Stimulated activated CD8-positive, alpha-beta memory T cell treated with anti-CD3 and anti-CD28 coated beads, Interleukin-15, amount 100 ng/mL, for 1 hour (primary cell): ENCODE results near the gene YARS1.
A peak's percentile ranks its signal among the peaks of the same experiment; 100 is the strongest.

Experiments used
- DNase-seq: peaks from one replicate; pipeline ENCODE4 v3.0.0-alpha.2; 2020; ENCODE audit warnings: low read depth

The YARS1 gene

DNA sequence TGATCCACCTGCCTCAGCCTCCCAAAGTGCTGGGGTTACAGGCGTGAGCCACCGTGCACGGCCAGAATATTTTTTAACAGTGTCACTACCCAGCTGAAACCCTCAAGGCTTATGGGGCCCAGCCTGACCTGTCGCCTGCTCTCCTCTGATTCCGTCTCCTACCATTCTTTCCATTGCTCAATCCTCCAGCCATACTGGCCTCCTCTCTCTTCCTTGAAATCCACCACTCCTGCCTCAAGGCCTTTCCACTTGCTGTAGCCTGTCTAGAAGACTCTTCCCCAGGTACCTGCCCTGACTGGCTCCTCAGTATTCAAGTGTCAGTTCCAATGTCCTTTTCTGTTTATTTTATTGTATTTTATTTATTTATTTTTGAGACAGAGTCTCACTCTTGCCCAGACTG lies 53.9 kb downstream of the YARS1 start:
- no peak for DNase-seq

DNA sequence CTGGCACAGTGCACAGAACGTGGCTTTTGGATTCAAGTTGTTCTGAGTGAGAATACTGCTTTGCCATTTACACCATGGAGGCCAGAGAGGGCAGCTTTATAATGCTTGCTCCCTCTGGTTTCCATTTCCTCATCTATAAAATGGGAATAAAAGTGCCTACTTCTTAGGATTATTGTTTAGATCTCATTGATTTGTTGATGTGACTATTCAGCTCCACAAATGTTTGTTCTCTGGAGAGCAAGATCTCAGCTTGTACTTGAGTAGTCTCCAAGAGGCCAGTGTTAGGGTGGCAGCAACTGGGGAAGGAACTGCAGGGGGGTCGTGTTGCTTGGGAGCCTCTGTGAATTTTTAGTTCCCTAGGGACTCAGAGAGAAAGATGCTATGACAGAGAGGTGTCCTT lies 55.2 kb downstream of the YARS1 start:
- no peak for DNase-seq

DNA sequence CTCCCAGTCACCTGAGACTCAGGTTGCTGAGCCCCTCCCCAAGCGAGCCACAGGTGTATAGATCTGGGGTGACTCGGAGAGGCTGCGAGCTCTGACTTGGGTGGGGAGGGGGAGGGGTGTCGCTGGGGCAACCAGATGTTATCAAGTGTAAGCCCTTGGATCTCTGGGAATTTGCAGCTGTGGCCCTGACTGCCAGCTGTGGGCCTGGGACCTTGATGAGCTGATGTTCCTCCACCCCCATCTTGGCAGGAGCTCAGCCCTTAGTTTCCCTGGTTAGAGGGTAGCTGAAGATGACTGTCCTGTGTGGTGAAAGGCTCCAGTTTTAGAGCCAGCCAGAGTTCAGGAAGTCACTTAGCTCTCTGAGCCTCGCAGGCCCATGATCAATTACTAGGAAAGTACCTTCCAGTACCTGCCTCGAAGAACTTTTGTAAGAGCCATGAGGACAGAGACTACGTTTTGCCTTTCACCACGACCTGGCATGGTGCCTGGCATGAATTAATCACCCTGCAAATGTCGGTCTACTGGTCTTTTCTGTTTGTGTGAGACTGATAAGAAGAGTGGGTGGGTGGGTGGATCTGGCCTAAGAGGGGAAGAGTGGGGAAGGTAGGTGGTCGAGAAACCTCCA lies 55.8 kb downstream of the YARS1 start:
- DNase-seq = no peak

DNA sequence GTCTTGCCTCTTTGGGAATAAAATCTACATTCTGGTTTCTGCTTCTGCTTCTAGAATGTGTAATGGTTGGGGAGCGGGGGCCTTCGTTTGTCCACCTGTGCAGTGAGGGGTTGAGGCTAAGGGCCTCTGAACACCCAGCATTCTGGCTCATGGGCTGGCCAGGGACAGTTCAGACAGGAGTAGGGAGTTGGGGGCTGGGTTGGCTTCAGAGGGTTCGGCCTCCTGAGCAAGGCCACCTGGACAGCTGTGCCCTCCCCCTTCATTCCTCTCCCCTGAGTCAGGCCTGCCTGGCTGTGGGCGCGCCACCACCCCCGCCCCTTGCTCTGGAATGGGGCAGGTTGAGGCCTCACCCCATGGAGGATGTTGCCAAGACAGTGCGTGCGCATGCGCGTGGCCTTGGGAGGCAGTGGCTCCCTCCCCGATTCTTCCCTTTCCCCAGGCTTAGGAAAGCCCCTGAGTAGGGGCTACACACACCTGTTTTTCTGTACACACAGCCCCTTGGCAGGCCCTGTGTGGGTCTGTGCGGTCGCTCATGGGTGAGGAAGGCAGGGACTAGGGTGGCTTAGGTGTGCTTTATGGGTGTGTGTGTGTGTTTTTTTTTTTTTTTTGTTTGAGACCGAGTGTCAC lies 57.0 kb downstream of the YARS1 start:
- DNase-seq = no peak

DNA sequence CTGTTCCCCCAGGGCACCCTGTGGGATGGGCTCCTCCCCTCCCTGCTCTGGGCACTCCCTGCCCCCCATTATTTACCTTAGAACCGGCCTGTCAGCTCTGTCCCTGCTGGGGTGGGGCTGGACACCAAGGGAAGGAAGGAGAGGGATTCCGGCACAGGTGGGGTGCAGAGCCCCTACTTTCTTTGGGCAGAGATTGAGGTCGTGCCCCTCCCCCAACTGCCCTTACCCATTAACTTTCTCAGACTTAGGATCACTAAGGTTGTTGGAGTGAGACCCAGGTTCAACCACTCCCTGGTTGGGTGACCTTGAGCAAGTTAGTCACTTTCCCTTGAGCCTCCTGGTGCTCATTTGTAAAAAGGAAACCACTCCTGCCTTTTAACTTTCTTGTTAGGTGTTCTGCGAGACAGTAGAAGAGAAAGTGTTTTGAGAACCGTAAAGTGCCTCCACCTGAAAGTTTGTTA lies 57.6 kb downstream of the YARS1 start:
- no peak for DNase-seq

DNA sequence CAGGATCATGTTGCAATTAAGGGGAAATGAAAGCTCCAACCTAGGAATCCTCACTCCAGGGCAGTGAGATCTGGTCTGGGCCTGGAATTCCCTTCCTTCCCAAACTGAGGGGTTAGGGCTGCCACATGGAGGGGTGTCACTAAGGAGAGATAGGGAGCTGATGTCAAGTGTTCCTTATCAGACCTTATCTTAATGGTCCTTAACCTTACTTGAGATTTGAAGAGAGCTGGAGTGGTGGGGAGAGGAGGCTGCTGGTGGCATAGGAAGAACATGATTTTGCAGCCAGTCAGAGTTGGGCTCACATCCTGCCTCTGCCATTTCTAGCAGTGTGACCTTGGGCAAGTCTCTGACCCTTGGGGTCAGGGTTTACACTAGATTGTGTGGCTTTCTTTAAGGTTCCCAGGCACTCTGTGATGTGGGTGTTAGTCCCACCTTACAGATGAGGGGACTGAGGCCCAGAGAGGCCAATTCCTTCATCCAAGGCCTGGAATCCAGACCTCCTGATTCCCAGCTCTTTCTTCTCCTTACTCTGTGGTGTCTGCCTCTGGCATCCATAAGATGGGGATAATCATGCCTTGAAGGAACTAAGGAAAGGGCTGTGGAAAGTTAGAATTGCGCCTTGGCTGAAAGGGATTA lies 58.2 kb downstream of the YARS1 start:
- DNase-seq = no peak

DNA sequence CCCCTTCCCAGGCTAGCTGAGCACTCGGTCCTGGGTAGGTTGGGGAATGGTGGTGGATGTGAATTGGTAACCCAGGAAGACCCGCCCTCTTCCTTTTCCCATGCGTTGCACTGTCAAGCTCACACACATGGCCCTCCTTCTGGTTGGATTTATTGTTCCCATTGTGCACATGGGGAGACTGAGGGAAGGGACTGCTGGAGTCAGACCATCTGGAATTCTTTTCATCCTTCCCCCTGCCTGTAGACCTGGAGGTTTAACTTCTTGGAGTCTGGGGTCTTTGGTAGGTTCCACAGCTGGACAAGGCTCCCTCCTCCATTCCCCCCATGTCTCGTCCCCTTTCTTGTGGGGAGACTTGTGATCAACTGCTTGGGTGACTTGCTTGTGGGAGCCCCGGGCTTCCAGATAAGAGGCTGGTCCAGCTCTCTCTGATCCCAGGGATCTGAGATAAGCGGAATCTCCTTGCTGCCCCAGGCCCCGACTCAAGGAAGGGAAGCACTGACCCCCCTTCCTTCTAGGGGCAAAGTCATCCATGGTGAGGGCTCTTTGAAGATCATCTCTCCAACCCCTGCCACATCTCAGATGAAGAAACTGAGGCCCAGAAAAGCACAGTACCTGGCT lies 58.9 kb downstream of the YARS1 start:
- DNase-seq = no peak

DNA sequence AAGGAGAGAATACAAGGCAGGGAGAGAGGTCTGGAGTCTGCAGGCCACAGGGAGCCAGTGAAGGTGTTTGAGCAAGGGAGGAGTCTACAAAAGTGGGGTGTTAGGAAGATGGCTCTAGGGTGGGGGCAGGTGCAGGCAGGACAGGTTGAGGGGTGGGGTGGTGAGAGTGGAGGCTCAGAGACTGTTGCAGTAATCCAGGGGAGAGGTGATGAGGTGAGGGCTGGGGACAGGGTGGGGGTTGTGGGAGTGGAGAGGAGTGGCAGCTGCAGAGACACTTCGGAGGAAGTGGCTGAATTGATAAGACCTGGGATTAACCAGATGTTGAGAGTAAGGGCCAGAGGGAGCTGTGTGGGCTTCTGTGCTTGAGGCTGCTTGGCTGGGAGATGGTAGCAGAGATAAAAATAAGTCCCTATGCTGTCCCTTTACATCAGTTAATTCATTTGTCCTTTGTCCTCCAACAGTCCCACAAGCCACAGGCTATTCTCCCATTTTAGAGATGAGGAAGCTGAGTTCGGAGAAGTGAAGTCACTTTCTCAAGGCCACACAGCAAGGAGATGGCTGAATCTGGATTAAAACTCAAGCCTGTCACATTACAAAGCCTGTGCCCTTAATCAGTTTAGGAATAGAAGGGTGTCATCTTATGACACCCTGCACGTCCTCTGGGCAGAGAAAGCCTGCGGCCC lies 59.8 kb downstream of the YARS1 start:
- DNase-seq = no peak

DNA sequence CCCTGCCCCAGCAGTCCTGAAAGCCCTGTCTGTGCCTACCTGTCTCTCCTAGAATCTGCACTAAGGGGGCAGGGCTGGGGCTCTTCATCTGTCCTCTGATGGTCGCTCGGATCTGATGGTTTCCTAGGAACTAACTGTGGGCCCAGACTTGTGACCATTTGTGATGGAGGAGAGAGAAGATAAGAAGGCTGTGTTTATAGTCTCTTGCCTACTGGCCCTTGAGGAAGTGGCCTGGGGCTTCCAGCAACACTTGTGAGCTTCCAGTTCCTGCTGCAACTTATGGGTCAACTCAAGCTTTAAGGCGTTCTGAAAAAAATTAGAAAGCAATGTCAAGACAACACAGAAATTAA lies 61.4 kb downstream of the YARS1 start:
- no peak for DNase-seq

DNA sequence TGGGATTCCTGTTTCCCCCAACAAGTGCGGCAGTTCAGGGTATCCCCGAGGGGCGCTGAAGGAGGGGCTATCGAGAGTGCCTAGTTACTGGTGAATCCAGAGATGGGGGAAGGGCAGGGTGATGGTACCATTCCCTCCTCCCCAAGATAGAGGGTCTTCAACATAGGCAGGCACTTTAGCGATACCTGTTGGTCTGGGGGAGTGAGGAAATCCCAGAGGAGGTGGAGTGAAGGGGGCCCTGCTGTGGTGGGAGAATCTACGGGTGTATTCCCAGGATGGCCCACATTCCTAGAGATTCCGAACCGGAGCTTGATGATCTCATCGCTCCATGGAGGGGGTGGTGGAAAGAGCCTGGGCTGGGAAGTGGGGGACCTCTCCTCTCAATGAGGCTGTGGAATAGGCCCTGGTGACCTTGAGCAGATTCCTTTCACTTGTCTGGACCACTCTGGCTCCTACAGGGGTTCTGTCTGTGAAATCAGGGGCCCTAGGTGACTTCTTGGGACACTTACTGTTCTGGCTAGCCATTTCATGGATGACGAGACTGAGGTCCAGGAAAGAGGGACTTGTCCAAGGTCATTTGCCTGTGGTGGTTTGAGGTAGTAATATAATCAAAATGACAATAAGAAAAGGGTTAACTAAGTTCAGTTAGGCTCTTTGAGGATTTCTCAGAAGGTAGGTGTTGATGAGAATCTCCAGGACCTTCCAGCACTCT lies 61.9 kb downstream of the YARS1 start:
- DNase-seq = no peak

DNA sequence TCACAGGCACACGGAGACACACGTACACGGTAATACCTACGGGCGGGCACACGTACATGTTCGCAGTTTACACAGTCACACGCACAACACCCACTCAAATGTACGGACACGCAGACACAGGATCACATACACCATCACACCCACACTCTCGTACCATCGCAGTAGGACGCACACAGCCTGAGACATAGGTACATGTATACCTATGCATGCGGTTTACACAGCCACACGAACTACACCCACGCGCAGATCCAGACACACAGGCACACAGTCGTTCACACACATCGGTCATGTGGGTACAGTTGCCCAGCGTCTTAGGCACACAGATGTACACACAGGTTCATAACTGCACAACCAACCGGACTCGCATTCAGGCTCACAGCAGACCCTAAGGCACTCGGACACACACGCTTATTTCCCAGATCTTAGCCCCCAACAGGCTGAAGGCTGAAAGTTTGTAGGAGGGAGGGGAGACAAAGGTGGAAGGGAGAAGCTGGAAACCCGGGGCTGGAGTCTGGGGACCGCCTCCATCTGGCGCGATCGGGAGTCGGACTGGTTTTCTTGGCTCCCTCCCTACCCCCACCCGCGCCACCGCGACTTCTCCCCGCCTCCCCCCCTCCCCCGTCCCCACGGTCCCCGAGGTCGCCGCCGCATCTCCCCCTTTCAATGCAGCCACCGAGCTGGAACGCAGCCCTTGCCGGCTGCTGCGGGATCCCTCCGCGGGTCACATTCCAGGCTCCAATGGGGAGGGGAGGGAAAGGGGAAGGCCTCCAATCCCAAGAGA lies 62.7 kb downstream of the YARS1 start:
- DNase-seq = no peak

DNA sequence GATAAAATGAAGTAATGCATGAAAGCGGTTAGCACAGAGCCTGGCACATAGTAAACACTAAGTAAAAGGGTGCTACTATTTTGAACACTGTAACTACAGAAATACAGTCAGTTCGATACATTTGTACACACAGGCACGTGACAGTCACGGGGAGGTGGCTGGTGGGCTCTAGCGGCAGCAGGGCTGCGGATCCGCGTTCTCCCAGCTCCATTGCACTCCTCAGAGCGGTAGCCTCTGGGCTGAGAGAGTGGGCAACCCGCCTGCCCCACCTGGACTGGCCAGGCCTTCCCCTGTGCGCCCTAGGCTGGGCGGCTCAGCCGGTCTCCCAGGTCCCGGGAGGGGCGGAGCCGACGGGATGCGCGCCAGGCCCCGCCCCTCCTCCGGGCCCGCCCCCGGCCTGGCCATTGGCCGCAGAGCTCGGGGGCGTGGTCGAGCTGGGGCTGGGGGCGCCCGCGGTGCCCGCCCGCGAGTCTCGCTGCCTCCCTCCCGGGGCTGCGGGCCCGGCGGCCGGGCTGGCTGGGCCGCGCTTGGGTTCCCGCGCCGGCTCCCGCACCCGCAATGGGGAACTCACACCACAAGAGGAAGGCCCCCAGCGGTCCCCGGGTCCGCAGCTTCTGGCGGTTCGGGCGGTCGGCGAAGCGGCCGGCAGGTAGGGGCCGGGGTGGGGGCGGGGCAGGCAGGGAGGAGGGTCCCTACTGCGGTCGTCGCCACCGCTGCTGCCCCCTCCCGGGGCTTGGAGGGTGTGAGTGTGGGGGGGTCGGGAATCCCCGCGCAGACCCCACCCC lies 63.4 kb downstream of the YARS1 start:
- peak; percentile 21 for DNase-seq

DNA sequence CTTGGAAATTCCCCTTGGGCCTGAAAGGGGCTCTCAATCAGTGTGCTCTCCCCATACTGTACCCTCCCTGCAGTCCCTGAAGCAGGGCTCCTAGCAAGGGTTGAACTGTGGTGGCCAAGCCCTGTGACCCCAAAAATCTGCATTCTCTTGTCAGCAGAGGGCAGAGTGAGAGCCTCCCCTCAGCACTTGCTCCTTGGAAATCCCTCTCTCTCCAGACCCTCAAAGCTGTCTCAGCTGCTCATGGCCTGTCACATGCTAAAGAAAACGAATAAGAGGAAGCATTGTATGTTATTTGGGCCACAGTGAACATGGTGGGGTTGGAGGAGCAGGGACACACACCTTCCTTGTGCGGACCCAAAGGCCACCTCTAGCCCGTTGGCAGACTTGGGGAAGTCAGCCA lies 67.4 kb downstream of the YARS1 start:
- no peak for DNase-seq

DNA sequence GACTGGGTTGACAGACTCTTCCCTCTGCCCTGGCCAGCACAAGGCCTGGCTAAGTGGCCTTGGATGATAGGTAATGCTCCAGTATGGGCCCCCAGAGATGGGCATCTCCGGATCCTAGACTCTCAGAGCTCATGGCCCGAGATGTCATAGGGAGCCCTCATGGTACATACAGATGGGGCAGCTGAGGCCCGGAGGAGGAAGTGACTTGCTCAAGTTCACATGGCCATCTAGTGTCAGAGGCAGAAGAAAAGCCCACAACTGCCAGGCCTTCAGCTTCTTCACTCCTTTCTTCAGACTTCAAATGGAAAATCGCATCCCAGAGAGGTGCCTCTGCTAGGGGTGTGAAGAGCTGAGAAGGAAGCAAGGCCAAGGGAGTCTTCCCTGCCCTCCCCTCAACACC lies 67.8 kb downstream of the YARS1 start:
- DNase-seq = no peak

DNA sequence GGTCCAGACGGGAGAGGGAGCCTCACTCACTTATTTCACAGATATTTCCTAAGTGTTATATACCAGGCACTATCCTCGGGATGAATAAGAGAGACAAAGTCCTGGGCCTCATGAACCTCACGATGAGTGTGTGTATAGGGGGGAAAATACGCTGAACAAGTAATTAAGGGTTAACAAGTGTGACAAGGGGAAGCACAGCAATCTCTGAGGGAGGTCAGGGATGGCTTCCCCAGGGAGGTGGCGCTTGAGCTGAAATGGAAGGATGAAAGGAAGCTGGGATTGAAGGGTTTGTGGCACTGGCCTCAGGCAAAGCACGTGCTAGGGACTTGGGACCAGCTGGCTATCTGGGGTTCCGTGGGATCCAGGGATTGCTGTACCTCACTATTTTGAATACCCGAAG lies 68.2 kb downstream of the YARS1 start:
- DNase-seq = no peak

DNA sequence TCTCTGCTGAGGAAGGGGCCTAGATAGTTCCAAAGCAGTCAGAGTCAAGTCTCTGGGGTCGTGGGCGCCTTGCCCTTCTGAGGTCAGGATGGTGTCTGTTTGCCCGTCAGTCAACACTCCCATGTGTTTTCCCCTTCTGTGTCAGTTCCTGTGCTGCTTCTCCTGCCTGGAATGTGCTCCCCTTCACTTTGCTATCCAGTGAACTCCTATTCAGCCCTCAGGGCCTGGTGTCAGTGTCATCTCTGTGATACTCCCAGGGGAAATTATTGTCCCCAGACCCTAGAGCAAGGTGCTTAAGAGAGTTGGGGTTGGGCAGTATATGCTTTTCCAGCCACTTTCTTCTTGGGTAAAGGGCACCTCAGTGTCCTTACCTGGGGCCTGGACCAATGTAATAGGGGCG lies 68.8 kb downstream of the YARS1 start:
- no peak for DNase-seq

DNA sequence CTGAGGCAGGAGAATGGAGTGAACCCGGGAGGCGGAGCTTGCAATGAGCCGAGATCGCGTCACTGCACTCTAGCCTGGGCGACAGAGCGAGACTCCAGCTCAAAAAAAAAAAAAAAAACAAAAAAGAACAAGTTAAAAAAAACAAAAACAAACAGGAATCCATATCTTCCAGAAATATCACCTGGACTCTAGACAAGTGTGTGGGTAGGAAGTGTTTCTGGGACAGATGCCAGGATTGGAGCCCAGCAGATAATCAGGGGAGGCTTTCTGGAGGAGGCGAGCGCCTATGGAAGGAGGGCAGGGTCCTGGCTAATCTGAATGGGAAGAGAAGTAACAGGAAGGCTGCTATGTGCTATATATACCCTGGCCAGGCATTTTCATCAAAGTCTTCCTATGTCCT lies 71.0 kb downstream of the YARS1 start:
- DNase-seq = no peak

DNA sequence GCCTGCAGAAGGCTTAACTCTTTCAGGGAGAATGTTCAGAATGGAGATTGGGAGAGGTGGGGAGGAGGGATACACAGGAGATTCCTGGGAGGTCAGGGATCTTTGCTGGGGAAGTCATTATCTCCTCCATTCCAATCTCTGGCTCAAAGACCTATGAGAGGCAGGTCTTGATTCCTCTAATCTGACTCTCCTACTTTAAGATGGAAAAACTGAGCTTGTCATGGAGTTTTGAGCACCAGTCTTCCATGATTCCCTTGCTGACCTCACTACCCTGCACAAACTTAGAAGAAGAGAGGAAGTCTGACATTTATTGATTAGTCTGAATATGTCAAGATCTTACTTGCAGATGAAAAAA lies 73.1 kb downstream of the YARS1 start:
- no peak for DNase-seq

DNA sequence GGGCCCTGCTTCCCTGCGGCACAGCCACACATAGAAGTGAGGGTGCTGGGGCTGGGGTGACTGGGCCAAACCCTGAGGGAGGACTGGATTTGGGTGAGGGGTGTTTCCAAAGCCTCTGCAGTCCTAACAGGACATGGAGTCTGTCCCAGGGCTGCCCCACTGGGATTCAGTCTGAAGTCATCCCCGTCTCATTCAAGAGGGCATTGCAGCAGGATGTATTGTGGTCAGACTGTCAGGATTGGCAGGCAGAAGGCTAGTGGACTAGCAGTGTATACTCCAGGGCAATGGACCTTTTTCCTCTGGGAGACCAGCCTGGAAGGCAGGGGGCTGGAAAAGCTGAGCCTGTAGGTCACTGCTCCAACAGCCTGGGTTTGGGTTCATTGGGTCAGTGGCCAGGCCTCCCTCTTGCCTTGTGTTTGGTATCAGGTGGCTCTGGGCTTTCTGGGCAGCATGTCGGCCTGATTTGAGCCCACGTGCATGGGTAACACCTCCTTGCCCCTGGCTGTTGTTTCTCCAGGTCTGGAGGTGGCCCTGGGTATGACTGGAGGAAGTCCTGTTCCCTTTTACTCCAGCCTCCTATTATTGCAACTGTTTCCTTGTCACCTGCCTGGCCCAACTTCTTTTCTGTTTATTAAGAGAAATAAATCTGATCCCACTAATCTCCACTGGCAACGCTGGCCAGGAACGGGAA lies 73.6 kb downstream of the YARS1 start:
- DNase-seq = no peak

DNA sequence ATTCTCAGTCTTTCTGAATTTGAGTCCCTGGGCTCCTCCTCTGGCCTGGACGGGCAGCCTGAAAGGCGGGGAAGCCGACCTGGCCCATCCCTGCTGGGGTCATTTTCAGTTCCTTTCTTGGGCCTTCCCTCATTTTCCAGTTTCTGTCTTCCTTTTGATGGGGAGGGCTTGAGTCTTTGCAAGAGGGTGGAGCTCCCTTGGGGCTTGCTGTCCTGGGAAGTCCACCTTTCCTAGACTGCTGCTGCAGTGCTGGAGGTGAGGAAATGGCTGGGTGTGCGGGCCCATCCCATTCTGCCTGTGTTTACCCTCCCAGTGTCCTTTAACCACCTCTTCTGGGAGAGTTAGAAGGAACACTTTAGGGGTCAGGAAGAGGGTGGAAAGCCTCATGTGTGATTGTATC lies 74.2 kb downstream of the YARS1 start:
- no peak for DNase-seq
